GM12878 (cell line): ENCODE results near the gene KRTAP9-2. TPM values are rescaled to one million over a fixed set of nuclear protein-coding genes. Genes with fewer than 3 reads are reported as not detected.

Experiments
- ATAC-seq: fragments of 200-7000 bp; cut with Tn5 transposase; 3 replicates; pipeline ENCODE4 v1.9.1; 2020; ENCODE audit warnings: mild to moderate bottlenecking, moderate library complexity
- BruUV-seq: library from RNA; stranded (reverse); fragments of 400-500 nt; replicated peaks from 2 replicates; lab custom pipeline; 2021; lab: Mats Ljungman, UMichigan
- CTCF ChIA-PET: fragments of 300-600 bp; sonication (Branson Sonifier 250); formaldehyde crosslinking; extraction: SDS; loops from one replicate; lab custom pipeline; 2021; ENCODE audit warnings: inconsistent platforms; lab: Yijun Ruan, JAX
- POLR2A ChIA-PET: fragments of 350-600 bp; formaldehyde crosslinking; extraction: SDS; loops from one replicate; lab custom pipeline; 2021; ENCODE audit warnings: inconsistent platforms; lab: Charles Lee
- RAD21 ChIA-PET: fragments of 300-600 bp; sonication (Branson Sonifier 250); formaldehyde crosslinking; loops from one replicate; lab custom pipeline; 2023; ENCODE audit warnings: antibody characterized with exemption; ENCODE audit not compliant: unreplicated experiment; lab: Charles Lee
- SMC1A ChIA-PET: fragments of 300-600 bp; sonication (Branson Sonifier 250); formaldehyde crosslinking; loops from one replicate; lab custom pipeline; 2023; ENCODE audit not compliant: unreplicated experiment, uncharacterized antibody; lab: Charles Lee
- DNase-seq: peaks from one replicate; pipeline ENCODE4 v3.0.0-alpha.2; 2011; ENCODE audit warnings: low read depth, low spot score
- FAIRE-seq: peaks from 3 replicates; lab custom pipeline; 2011; peaks lifted over from hg19 to GRCh38; lab: Jason Lieb, UNC
- H2AFZ ChIP-seq: 2 replicates; pipeline ENCODE4 v1.6.0; 2011; ENCODE audit warnings: low read depth, low read length, control low read depth; ENCODE audit not compliant: control insufficient read depth
- H3K27ac ChIP-seq: 2 replicates; pipeline ENCODE4 v1.5.1; 2011; ENCODE audit warnings: control low read depth; ENCODE audit not compliant: control insufficient read depth, insufficient read depth
- H3K27me3 ChIP-seq, 2 experiments: replicated peaks in 1 of 2; 2 replicates each; pipeline versions ENCODE4 v1.6.0 to v1.6.1; 2011; ENCODE audit warnings: low read length in 1 of 2; ENCODE audit not compliant: control insufficient read depth in 2 of 2, insufficient read depth in 2 of 2
- H3K36me3 ChIP-seq, 2 experiments: 2 replicates each; pipeline ENCODE4 v1.5.1; 2011; ENCODE audit warnings: low read length in 1 of 2; ENCODE audit not compliant: control insufficient read depth in 2 of 2, insufficient read depth in 2 of 2
- H3K4me1 ChIP-seq: 2 replicates; pipeline ENCODE4 v1.6.1; 2011; ENCODE audit warnings: mild to moderate bottlenecking, low read length, moderate library complexity, mixed read lengths; ENCODE audit not compliant: control insufficient read depth, insufficient read depth
- H3K4me2 ChIP-seq: 2 replicates; pipeline ENCODE4 v1.6.0; 2011; ENCODE audit warnings: control low read depth; ENCODE audit not compliant: control insufficient read depth, insufficient read depth
- H3K4me3 ChIP-seq: fragments of 200-600 bp; sonication (generic); 2 replicates; pipeline ENCODE4 v1.5.1; 2016
- H3K79me2 ChIP-seq: 2 replicates; pipeline ENCODE4 v1.6.0; 2011; ENCODE audit warnings: low read length; ENCODE audit not compliant: control insufficient read depth, insufficient read depth
- H3K9ac ChIP-seq: 2 replicates; pipeline ENCODE4 v1.8.0; 2011; ENCODE audit warnings: low read length, control low read depth, mixed read lengths; ENCODE audit not compliant: control insufficient read depth, insufficient read depth
- H3K9me3 ChIP-seq: replicated peaks from 3 replicates; pipeline ENCODE4 v1.5.1; 2011; ENCODE audit warnings: mild to moderate bottlenecking, low read length; ENCODE audit not compliant: control insufficient read depth, insufficient read depth
- H4K20me1 ChIP-seq: 2 replicates; pipeline ENCODE4 v1.6.0; 2011; ENCODE audit not compliant: control insufficient read depth, insufficient read depth
- BHLHE40 ChIP-seq, 2 experiments: fragments of 450-650 bp in 1 of 2; IDR thresholded peaks; 2 replicates each; pipeline ENCODE4 v1.6.1; 2011 to 2017; ENCODE audit warnings: low read depth in 2 of 2, borderline replicate concordance in 1 of 2, improper control_type of control experiment in 1 of 2, low read length in 1 of 2, mild to moderate bottlenecking in 1 of 2
- CBX5 ChIP-seq: sonication (generic); IDR thresholded peaks from 2 replicates; pipeline ENCODE4 v1.6.1; 2016; ENCODE audit warnings: low read depth, moderate library complexity, mild to moderate bottlenecking, inconsistent platforms
- CHD1 ChIP-seq: IDR thresholded peaks from 2 replicates; pipeline ENCODE4 v1.6.1; 2012; ENCODE audit warnings: low read depth, low read length, improper control_type of control experiment
- CREM ChIP-seq: IDR thresholded peaks from 2 replicates; pipeline ENCODE4 v1.6.1; 2014; ENCODE audit warnings: antibody characterized with exemption, low read depth
- FOXK2 ChIP-seq: fragments of 450-650 bp; IDR thresholded peaks from 2 replicates; pipeline ENCODE4 v1.6.1; 2017; ENCODE audit warnings: mild to moderate bottlenecking, moderate library complexity
- IKZF1 ChIP-seq: fragments of 450-650 bp; conservative IDR thresholded peaks from 2 replicates; pipeline ENCODE4 v1.6.1; 2017; ENCODE audit warnings: antibody characterized with exemption, mild to moderate bottlenecking
- MTA2 ChIP-seq: fragments of 450-650 bp; IDR thresholded peaks from 2 replicates; pipeline ENCODE4 v1.6.1; 2016; ENCODE audit warnings: low read depth, mild to moderate bottlenecking, moderate library complexity
- NR2C2 ChIP-seq: IDR thresholded peaks from 2 replicates; pipeline ENCODE4 v1.6.1; 2011; ENCODE audit warnings: borderline replicate concordance, low read depth; ENCODE audit not compliant: control insufficient read depth, insufficient read length
- NRF1 ChIP-seq: conservative IDR thresholded peaks from 2 replicates; pipeline ENCODE4 v1.6.1; 2011; ENCODE audit warnings: mild to moderate bottlenecking, low read depth, low read length, improper control_type of control experiment
- POLR2A ChIP-seq: IDR thresholded peaks from 2 replicates; pipeline ENCODE4 v1.6.1; 2011; ENCODE audit warnings: low read depth, mild to moderate bottlenecking, low read length
- RCOR1 ChIP-seq: conservative IDR thresholded peaks from 2 replicates; pipeline ENCODE4 v1.6.1; 2012; ENCODE audit warnings: low read depth, low read length, improper control_type of control experiment
- SMAD1 ChIP-seq: fragments of 450-650 bp; IDR thresholded peaks from 2 replicates; pipeline ENCODE4 v1.6.1; 2018; ENCODE audit warnings: mild to moderate bottlenecking, low read depth; ENCODE audit not compliant: partially characterized antibody
- TAF1 ChIP-seq: IDR thresholded peaks from 2 replicates; pipeline ENCODE4 v1.6.1; 2011; ENCODE audit warnings: mild to moderate bottlenecking, low read depth, low read length, borderline replicate concordance
- ZBED1 ChIP-seq: IDR thresholded peaks from 2 replicates; pipeline ENCODE4 v1.6.1; 2016; ENCODE audit warnings: borderline replicate concordance
- ZNF384 ChIP-seq: IDR thresholded peaks from 2 replicates; pipeline ENCODE4 v1.6.1; 2012; ENCODE audit warnings: low read depth, mild to moderate bottlenecking, low read length, improper control_type of control experiment, borderline replicate concordance
- in situ Hi-C: fragments of 300-500 bp; cut with MboI; formaldehyde crosslinking; loops from 9 replicates; pipeline ENCODE4 v1.14.3; 2018; ENCODE audit warnings: mixed read lengths
- intact Hi-C: fragments of 100-400 bp; cut with micrococcal nuclease; formaldehyde crosslinking; loops from one replicate; pipeline ENCODE4 v1.14.2; 2022; ENCODE audit not compliant: unreplicated experiment
- polyA plus RNA-seq, 11 experiments: library from polyadenylated mRNA; depleted of rRNA in 4 of 11; unstranded in 6 of 11; stranded (reverse) in 5 of 11; fragments of >200 nt; fragmentation: Nextera tagmentation in 4 of 11; fragmentation: Illumina TruSeq in 1 of 11; extraction: Ambion mirVana in 4 of 11; extraction: Trizol in 1 of 11; gene quantifications; 1 replicate in 1 of 11; 2 replicates in 10 of 11; pipeline versions ENCODE4 v1.2.1 to v1.2.3, GENCODE V29; 2011 to 2016; ENCODE audit warnings: inconsistent platforms in 2 of 11, missing spikeins in 2 of 11, low read depth in 1 of 11
- total RNA-seq, 4 experiments: library from RNA; depleted of rRNA in 3 of 4; stranded (reverse); fragments of >200 nt in 3 of 4; fragmentation: Illumina TruSeq in 1 of 4; extraction: Trizol in 1 of 4; gene quantifications; 2 replicates each; pipeline versions ENCODE4 v1.2.1 to v1.2.3, GENCODE V29; 2013 to 2021

The KRTAP9-2 gene
- total and polyA plus RNA-seq, 10 of the 15 experiments (the other 5 are each of a cell fraction or from before 2014, with no cell fraction given) = not detected

GRCh38 chr17:41230094-41230493, 3.6 kb downstream of the KRTAP9-2 start:
- TF ChIP-seq MTA2 = no peak
- TF ChIP-seq SMAD1 = no peak
- no peak for TF ChIP-seq NRF1
- TF ChIP-seq TAF1 = no peak
- no peak for TF ChIP-seq NR2C2
- no peak for TF ChIP-seq ZBED1
- no peak for TF ChIP-seq POLR2A
- no peak for TF ChIP-seq BHLHE40 (IDR thresholded peaks at IDR 0.05; ENCODE audit: borderline replicate concordance in 1 of 2, low read depth in 2 of 2, low read length in 1 of 2)
- no peak for TF ChIP-seq ZNF384
- TF ChIP-seq RCOR1 = no peak
- no peak for TF ChIP-seq CHD1
- no peak for TF ChIP-seq FOXK2
- TF ChIP-seq CREM = no peak
- no peak for TF ChIP-seq IKZF1
- TF ChIP-seq CBX5 = no peak
- TF ChIP-seq, all 136 proteins: peak for 0
- Histone ChIP-seq H4K20me1 (no peaks in the 10 kb centered on the region), H3K4me3 (no peak overlapping the region), H3K36me3 (no peaks in the 10 kb centered on the region), H3K27me3 (peaks cover 0 to 3% of the 10 kb centered on the region in 2 experiments; a peak in 1 of 4 replicates), H3K9ac (no peak overlapping the region), H3K4me2 (no peak overlapping the region), H2AFZ (no peak overlapping the region), H3K4me1 (no peaks in the 10 kb centered on the region), H3K79me2 (no peaks in the 10 kb centered on the region), H3K9me3 (no peaks in the 10 kb centered on the region), H3K27ac (no peak overlapping the region)
- intact Hi-C loops = no loop called here
- ChIA-PET SMC1A (interaction anchor here (0.9 kb wide), 1 partner anchor 40 kb away, joined by 3 read pairs; the partner anchor contains the start of gene KRTAP9-1), POLR2A (no interaction called here), RAD21 (no interaction called here), CTCF (no interaction called here)
- in situ Hi-C loops = no loop called here
- DNase-seq = no peak
- no peak for FAIRE-seq
- ATAC-seq = no peak
- BruUV-seq = no TSS peak
